Breast epithelium (tissue), 4 donors: ENCODE measurements around the gene MYF5. TPM values are rescaled to one million over a fixed set of nuclear protein-coding genes. Genes with fewer than 3 reads are reported as not detected.
A peak's percentile ranks its signal among the peaks of the same experiment; 100 is the strongest.

Source experiments
- DNase-seq, 2 donors: peaks; one replicate each; pipeline ENCODE4 v3.0.0-alpha.2; 2019; ENCODE audit warnings: low spot score in 2 of 2
- H3K27ac ChIP-seq, 2 donors: fragments of 200-600 bp; sonication (generic) in 1 of 2; one replicate each; pipeline ENCODE4 v1.5.1; 2016 to 2019; ENCODE audit warnings: mild to moderate bottlenecking in 1 of 2
- H3K27me3 ChIP-seq, 2 donors: fragments of 200-600 bp; sonication (generic) in 1 of 2; one replicate each; pipeline versions ENCODE4 v1.5.1 to v1.6.0; 2017 to 2019; ENCODE audit warnings: control low read depth in 1 of 2, mild to moderate bottlenecking in 1 of 2
- H3K36me3 ChIP-seq: fragments of 200-600 bp; one replicate; pipeline ENCODE4 v1.5.1; 2019
- H3K4me1 ChIP-seq, 2 donors: fragments of 200-600 bp; sonication (generic); one replicate each; pipeline ENCODE4 v1.5.1; 2016 to 2019; ENCODE audit warnings: control low read depth in 1 of 2
- H3K4me3 ChIP-seq, 3 donors: fragments of 200-600 bp; sonication (generic); 1 replicate in 2 of 3; 2 replicates in 1 of 3; pipeline ENCODE4 v1.5.1; 2016 to 2019; ENCODE audit warnings: mild to moderate bottlenecking in 3 of 3, moderate library complexity in 2 of 3
- H3K9me3 ChIP-seq, 2 donors: fragments of 200-600 bp; sonication (generic) in 1 of 2; one replicate each; pipeline ENCODE4 v1.5.1; 2016 to 2019; ENCODE audit warnings: control low read depth in 1 of 2
- POLR2A ChIP-seq: fragments of 450-650 bp; IDR thresholded peaks from one replicate; pipeline ENCODE4 v1.6.1; 2016; ENCODE audit warnings: antibody characterized with exemption, mild to moderate bottlenecking, moderate library complexity
- POLR2AphosphoS5 ChIP-seq, 3 donors: sonication (generic); formaldehyde crosslinking; IDR thresholded peaks; one replicate each; pipeline ENCODE4 v1.6.1; 2017; ENCODE audit warnings: antibody characterized with exemption in 3 of 3
- intact Hi-C: fragments of 100-400 bp; cut with DNase I; formaldehyde crosslinking; loops from one replicate; pipeline ENCODE4 v1.15.1; 2023; ENCODE audit warnings: low total_unique reads
- total RNA-seq, 3 donors: library from RNA; depleted of rRNA; stranded (reverse); fragments of >200 nt; gene quantifications; one replicate each; pipeline ENCODE4 v1.1.0, GENCODE V29; 2016
- TF ChIP-seq, protein P1 (sequence below), 3 donors: fragments of 450-650 bp; IDR thresholded peaks; one replicate each; pipeline ENCODE4 v1.5.1; 2016 to 2017; ENCODE audit warnings: antibody characterized with exemption in 3 of 3, mild to moderate bottlenecking in 3 of 3, moderate library complexity in 3 of 3

The MYF5 gene
- total RNA-seq, 3 donors from 2014 or later = not detected

DNA sequence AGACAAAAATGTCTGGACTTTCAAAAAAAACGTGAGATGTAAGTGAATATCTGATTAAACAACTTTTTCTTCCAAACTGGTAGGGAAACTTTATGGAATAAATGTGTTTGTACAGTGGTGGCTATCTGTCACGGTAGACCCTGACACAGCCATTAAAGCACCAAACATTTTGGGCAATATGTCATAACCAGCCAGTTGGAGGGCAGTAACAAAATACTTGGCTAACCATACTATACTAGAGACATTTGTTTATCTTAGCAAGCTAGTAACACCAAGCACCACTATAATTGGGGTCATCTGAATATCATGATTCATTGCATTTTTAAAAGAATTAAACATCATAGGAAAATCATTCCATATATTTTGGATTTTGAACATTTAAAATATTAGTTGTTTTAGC, 15.3 kb upstream of the MYF5 start:
- no peak for TF ChIP-seq POLR2AphosphoS5 (IDR thresholded peaks at IDR 0.05)
- TF ChIP-seq POLR2A = no peak
- Histone ChIP-seq H3K4me1 (no peaks in the 10 kb centered on the region), H3K9me3 (no peaks in the 10 kb centered on the region), H3K36me3 (no peaks in the 10 kb centered on the region), H3K27me3 (no peaks in the 10 kb centered on the region), H3K4me3 (no peak overlapping the region), H3K27ac (no peak overlapping the region)
- no peak for DNase-seq
- intact Hi-C loops = no loop called here

DNA sequence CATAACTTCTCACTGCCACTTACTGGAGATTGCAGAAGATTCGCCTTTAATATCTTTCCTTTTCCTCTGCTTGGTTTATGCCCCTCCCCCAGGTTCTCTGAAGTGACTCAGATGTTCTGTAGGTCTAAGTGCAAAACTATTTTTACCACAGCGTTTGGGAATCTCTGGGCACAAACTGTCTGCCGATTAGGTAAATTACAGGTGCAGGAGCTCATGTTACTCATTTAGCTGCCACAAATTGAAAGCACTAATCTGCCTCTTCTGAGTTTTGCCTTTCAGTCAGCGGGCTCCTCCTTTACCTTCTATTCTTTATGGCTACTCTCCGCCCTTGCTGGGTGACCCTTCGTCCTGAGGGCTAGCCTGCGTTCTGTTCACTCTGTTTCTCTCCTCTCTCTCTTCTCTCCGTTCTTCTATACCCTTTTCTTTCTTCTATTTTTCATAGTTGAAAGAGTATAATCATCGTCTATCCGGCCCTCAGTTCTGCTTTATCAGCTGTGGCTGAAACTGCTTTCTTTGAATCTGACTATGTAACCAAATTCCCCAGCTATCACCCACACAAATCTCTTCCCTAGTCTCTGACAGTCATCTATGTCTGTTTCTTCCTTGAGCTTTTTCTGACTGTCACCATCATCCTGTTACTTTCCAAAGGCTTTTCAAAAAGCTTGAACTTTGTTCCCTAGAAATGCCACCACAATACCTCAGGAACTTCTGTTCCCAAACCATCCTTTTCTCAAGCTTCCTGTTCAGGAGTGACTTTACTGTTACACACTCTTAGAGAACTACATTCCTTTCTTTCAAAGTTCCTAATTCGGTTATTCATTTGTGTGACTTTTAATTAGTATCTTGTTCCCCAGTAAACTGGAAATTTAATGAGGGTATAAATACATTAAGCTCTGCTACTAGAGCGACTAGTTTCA, 13.6 kb upstream of the MYF5 start:
- intact Hi-C loops = no loop called here
- H3K4me3 ChIP-seq = peak overlapping the region in 2 of 3 donors; percentile 18 to 45

DNA sequence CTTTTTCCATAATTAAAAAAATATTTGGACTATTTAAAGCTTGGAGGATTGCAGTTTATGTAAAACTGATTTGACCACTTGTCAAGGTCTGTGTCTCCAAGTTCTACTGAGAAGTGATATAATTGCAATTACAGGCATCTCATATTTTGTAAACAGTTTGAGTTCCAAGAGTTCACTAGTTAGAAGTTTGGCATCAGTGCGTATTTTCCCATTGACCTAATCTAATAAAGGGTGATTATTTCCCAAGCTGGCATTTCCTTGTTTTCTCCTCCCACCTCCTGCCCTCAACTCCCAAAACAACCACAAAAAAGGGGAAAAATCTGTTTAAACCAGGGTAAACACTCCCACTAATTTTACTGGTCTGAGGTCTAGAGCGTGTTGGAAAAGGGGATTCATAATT, 12.3 kb upstream of the MYF5 start:
- no peak overlapping the region for H3K27ac ChIP-seq
- DNase-seq = no peak
- no peaks in the 10 kb centered on the region for H3K9me3 ChIP-seq
- H3K4me3 ChIP-seq = no peak overlapping the region
- TF ChIP-seq POLR2AphosphoS5 (IDR thresholded peaks at IDR 0.05) = no peak
- TF ChIP-seq, protein P1, sequence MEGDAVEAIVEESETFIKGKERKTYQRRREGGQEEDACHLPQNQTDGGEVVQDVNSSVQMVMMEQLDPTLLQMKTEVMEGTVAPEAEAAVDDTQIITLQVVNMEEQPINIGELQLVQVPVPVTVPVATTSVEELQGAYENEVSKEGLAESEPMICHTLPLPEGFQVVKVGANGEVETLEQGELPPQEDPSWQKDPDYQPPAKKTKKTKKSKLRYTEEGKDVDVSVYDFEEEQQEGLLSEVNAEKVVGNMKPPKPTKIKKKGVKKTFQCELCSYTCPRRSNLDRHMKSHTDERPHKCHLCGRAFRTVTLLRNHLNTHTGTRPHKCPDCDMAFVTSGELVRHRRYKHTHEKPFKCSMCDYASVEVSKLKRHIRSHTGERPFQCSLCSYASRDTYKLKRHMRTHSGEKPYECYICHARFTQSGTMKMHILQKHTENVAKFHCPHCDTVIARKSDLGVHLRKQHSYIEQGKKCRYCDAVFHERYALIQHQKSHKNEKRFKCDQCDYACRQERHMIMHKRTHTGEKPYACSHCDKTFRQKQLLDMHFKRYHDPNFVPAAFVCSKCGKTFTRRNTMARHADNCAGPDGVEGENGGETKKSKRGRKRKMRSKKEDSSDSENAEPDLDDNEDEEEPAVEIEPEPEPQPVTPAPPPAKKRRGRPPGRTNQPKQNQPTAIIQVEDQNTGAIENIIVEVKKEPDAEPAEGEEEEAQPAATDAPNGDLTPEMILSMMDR (IDR thresholded peaks at IDR 0.05) = no peak
- TF ChIP-seq POLR2A = no peak
- intact Hi-C loops = no loop called here
- H3K4me1 ChIP-seq = no peaks in the 10 kb centered on the region
- no peaks in the 10 kb centered on the region for H3K36me3 ChIP-seq
- peaks cover 0 to 16% of the 10 kb centered on the region in 2 donors for H3K27me3 ChIP-seq

More for the DNA sequence above, 13.6 kb upstream of the MYF5 start:
- no peaks in the 10 kb centered on the region for H3K9me3 ChIP-seq
- H3K36me3 ChIP-seq = no peaks in the 10 kb centered on the region
- no peak overlapping the region for H3K27ac ChIP-seq
- DNase-seq = no peak
- peaks cover 0 to 6% of the 10 kb centered on the region in 2 donors for H3K27me3 ChIP-seq
- no peaks in the 10 kb centered on the region for H3K4me1 ChIP-seq
- TF ChIP-seq, protein P1 (IDR thresholded peaks at IDR 0.05) = no peak
- no peak for TF ChIP-seq POLR2A

DNA sequence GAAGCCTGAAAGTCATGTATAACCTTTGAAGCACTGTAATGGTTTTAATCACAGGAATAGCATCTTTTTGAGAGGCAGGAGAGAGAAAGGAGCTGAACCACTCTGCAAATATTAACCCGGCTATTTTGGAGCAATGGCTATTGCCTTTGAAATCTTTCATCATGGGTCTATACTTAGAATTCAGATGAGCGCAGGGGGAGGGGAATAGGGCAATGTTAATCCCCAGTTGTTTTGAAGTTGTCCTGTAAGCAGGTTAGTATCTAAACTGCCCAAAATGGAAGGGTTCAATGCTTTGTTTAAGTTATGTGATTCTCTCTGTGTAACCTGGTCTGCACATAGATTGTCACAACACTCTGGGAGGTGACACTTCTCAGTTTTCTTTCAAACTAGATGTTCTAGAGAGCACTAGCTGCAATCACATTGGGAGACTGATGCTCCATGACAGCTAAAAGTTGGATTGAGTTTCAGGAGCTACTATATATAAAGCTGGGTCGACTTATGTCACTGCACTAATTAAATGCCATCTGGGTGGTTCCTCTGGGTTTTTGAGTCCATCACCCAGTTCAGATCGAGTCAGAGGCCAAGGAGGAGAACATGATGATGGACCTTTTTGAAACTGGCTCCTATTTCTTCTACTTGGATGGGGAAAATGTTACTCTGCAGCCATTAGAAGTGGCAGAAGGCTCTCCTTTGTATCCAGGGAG, 9.4 kb upstream of the MYF5 start, which contains the start of gene MYF6:
Gene MYF6, plus strand, starts transcription at position 509 of the 704 bp plus-strand sequence. Its CDS starts 86 bp downstream, at position 595.
- intact Hi-C loops = no loop called here

DNA sequence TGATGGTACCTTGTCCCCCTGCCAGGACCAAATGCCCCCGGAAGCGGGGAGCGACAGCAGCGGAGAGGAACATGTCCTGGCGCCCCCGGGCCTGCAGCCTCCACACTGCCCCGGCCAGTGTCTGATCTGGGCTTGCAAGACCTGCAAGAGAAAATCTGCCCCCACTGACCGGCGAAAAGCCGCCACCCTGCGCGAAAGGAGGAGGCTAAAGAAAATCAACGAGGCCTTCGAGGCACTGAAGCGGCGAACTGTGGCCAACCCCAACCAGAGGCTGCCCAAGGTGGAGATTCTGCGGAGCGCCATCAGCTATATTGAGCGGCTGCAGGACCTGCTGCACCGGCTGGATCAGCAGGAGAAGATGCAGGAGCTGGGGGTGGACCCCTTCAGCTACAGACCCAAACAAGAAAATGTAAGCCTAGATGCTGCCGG, 8.9 kb upstream of the MYF5 start:
- H3K9me3 ChIP-seq = no peaks in the 10 kb centered on the region
- no peak for DNase-seq
- H3K4me3 ChIP-seq = no peak overlapping the region
- no peaks in the 10 kb centered on the region for H3K4me1 ChIP-seq
- H3K27ac ChIP-seq = no peak overlapping the region
- intact Hi-C loops = no loop called here
- TF ChIP-seq POLR2A = no peak
- TF ChIP-seq, protein P1 (IDR thresholded peaks at IDR 0.05) = no peak
- TF ChIP-seq POLR2AphosphoS5 (IDR thresholded peaks at IDR 0.05) = no peak
- no peaks in the 10 kb centered on the region for H3K36me3 ChIP-seq
- H3K27me3 ChIP-seq = peaks cover 0 to 19% of the 10 kb centered on the region in 2 donors

More for the DNA sequence above, 9.4 kb upstream of the MYF5 start, which contains the start of gene MYF6:
- peaks cover 0 to 19% of the 10 kb centered on the region in 2 donors for H3K27me3 ChIP-seq
- no peaks in the 10 kb centered on the region for H3K4me1 ChIP-seq
- H3K4me3 ChIP-seq = peak within 1 kb of the TSS in 1 of 3 donors; percentile 46
- no peaks in the 10 kb centered on the region for H3K36me3 ChIP-seq
- H3K27ac ChIP-seq = no peak within 1 kb of the TSS
- DNase-seq = no peak
- H3K9me3 ChIP-seq = no peaks in the 10 kb centered on the region
- TF ChIP-seq, protein P1 (IDR thresholded peaks at IDR 0.05) = no peak
- no peak for TF ChIP-seq POLR2AphosphoS5 (IDR thresholded peaks at IDR 0.05)
- no peak for TF ChIP-seq POLR2A
